NCI-H345 treated with DMSO at 0.1 percent for 48 hours (cell line): Measurements from ENCODE around the gene PPP2R2C.

ENCODE experiments used
- DNase-seq: peaks from one replicate; lab custom pipeline; 2025; ENCODE audit not compliant: unreplicated experiment; lab: John Stamatoyannopoulos, UW

PPP2R2C gene

DNA sequence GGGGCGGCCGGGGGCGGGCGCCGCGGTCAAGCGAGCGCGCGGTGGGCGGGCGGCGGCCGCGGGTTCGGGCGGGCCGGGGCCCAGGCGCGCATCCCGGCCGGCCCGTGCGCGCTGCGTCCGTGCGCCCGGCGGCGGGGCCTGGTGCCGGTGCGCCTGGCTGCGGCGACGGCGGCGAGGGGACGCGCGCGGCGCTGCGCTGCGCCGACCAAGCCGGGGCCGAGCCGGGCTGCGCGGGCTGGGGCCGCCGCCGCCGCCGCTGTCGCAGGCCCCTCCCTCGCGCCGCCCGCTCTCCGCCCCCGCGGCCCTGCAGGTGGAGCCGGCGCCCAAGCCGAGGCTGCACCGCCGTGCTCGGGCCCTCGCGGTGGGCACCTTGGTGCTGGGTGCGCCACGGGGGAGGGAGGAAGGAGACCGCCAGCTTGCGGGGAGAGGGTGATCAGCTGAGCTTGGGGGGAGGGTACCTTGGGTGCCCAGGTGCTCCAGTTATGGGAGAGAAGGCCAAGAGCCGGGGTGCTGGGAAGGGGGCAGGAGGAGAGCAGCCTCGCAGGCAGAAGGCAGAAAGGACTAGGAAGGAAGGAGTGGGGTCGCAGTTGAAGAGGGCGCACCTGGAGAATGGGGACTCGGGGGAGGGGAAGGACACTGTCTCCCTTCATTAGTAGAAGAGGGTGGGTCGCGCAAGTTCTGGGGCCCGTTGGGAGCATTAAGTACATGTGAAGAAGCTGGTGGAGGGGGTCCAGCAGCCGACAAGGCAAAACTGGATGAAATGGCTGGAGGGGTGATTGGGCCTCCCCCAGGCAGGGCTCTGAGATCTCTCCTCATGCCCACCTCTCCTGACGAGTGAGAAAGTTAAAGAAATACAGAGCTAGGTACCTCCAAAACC, at the start of gene PPP2R2C:
TSS of gene PPP2R2C (minus strand) at position 228 of the 877 bp plus-strand sequence. CDS start 385 bp downstream, outside the sequence.
- DNase-seq: no peak

DNA sequence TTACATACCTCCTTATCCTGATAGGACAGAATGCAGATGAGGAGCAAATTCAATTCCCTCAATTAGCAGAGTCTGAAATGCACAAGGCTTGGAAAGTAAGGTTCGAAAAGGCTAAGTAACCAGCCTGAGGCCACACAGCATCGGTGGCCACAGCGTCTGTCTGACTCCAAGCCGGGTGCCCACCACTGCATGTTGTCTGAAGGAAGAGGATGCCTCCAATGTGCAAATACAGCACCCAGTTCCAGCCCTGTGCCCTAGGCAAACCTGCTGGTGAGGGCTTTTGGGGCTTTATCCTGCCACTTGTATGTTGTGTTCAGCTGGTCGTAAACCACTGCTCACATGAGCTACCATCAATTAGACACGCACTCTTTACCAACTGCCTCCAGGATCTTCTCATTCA, 48.6 kb upstream of the PPP2R2C start:
- no peak for DNase-seq

DNA sequence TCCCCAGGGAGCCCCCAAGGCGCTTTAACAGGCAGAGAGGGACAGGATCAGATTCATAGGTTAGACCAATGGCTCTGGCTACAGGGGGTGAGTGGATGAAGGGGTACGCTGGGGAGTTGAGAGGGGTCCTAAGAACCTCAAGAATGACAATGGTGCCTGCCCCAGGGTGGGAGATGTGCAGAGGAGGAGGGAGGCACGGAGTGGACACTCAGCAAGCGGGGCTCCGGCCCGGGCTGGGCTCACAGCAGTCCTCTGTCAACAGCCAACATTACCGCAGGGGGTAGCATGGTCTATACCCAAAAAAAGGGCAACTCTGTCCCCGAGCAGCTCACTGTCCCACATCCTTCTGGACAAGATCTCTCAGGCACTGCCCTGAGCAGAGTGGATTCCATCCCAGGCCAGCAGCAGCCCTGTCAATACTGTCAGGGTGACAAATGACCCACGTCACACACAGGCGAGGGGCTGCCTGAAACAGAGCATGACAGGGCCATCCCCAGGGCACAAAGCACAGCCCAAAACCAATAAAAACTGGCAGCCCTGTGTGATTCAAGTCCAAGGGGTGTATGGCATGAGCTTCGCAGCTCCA, 47.7 kb upstream of the PPP2R2C start:
- DNase-seq: no peak

DNA sequence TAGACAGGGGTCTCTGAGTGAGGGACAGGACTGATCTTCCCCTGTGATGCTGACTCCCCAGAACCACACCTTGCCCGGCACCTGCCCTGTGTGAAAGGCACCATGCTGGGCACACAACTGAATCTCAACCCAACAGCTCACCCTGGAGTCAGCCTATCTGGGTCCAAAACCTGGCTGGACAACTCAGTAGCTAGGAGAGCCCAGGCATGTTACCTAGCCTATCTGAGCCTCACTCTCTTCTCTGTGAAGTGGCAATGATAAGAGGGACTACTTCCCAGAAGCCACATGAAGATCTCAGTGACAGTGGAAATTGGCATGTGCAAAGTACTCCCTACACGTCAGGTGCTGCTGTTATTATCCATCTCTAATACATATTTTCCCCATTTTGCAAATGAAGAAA, 44.8 kb upstream of the PPP2R2C start:
- no peak for DNase-seq

DNA sequence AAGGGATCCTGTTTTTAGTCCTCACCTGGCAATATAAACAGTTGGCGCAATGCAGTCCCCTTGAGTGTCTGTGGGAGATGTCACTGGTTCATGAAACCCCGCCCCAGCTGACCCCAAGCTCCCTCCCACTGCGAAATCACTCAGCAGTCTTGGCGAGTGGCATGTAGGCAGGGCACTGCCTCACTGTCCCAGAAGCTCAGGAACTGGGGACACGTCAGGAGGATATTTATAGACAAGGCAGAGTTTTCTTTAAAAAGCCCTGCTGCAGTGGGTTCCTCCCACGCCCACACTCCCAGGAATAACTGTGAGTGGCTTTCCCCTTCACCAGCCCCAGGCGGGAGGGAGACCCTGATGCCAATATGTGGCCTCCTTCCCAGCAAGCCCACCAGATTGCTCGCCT, 44.3 kb upstream of the PPP2R2C start:
- no peak for DNase-seq

DNA sequence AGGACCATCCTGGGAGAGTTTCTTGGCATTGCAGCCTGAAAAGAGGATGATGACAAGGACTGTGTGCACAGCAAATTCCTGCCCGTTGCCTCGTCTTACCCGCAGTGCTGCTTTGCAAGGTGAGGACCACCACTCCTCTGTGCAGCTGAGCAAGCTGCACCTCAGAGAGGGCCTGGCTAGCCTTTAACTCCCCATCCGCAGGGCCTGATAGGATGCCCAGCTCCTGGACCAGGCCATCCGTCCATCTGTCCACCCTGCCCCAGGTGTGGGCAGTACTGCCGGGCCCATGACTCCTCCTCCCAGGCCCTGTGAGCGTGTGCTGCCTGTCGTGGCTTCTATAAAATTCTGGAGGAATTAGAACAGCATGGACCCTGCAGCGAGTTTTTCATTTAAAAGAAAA, 43.9 kb upstream of the PPP2R2C start:
- no peak for DNase-seq

DNA sequence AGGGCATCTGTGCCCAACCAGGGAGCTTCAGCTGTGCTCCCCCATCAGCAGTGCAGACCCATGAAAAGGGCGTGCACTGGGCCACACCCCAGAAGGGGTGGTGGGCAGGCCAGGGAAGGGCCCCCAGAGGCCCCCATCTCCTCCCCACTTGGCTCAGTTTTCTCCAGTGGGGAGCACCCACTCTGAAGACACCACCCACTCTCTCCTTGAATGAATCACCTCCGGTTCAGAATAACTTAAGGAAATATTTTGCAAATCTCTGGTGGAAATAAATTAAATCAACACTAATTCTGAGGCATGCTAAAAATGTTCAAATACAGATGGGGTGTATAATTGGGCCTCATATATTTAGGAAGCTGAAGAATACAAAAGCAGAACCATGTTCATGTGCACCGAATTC, 41.3 kb upstream of the PPP2R2C start:
- no peak for DNase-seq

DNA sequence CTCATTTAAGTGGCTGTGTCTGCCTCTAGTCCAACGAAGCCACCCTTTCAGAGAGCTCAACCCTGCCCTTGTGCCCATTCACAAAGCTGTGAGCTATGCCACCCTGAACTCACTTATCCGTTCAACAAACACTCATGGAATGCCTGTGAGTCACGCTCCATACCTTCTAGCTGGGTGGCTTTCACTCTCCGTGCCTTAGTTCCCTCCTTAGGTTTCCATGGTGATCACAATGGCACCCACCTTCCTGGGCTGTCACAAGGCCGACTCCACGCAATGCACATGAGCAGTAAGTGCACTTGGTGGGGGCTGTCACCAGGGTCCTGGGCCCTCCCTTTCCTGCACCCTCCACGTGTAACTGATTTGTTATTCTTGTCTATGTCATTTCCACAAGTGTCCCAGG, 37.2 kb upstream of the PPP2R2C start:
- no peak for DNase-seq

DNA sequence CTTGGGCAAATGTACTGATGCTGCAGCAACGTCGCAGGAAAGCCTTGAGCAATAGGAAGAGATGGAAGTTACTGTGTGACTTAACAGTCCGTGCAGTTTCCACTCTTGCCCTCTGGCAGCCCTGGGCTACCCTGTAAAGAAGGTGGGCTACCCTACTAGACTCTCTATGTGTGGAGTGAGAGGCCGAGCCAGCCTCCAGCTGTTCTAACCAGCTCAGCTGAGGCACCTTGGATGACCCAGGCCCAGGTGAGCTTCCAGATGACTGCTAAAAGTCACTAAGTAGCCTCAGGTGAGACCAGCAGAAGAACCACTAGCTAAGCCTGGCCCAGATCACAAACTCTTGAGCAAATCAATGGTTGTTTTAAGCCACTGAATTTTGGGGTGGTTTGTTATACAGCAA, 34.9 kb upstream of the PPP2R2C start:
- DNase-seq: no peak

DNA sequence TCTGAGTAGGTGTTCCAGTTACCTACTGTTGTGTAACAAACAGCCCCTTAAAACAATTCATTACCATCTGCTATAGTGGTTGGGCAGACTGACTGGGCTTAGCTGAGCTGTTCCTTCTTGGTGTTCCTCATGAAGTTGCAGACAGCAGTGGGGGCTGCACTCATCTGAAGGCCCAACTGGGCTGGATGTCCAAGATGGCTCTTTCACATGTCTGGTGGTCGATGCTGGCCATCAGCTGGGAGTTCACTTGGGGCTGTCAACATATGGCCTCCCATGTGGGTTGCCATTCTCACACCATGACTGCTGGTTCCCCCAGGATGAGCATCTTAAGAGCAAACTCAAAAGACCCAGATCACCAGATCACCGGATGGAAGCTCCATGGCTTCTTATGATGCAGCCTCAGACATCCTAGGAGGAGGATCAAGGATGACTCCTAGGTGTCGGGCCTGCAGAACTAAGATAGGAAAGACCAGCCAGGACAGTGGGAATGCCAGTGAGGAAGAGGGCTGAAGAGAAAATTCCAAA, 34.3 kb upstream of the PPP2R2C start:
- DNase-seq: no peak

DNA sequence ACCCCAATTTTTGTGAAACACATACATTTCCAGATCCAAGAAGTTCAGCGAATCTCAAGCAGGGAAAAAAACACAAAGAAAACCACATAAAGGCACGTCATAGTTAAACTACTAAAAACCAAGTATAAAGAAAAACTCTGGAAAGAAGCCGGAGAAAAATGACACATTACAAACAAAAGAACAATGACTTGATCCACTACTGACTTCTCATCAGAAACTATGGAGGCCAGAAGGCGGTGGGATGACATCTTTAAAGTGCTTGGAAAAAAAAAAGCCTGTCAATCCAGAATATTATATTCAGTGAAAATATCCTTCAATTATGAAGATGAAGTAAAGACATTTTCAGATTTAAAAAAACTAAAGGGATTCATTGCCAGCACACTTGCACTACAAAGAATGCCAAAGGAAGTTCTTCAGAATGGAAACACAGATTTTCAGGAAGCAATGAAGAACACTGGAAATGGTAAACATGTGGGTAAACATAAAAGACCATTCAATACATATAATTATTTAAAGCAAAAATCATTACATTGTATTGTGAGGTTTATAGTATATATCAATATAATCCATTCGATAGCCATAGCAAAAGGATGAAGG, 32.6 kb upstream of the PPP2R2C start:
- DNase-seq: no peak

DNA sequence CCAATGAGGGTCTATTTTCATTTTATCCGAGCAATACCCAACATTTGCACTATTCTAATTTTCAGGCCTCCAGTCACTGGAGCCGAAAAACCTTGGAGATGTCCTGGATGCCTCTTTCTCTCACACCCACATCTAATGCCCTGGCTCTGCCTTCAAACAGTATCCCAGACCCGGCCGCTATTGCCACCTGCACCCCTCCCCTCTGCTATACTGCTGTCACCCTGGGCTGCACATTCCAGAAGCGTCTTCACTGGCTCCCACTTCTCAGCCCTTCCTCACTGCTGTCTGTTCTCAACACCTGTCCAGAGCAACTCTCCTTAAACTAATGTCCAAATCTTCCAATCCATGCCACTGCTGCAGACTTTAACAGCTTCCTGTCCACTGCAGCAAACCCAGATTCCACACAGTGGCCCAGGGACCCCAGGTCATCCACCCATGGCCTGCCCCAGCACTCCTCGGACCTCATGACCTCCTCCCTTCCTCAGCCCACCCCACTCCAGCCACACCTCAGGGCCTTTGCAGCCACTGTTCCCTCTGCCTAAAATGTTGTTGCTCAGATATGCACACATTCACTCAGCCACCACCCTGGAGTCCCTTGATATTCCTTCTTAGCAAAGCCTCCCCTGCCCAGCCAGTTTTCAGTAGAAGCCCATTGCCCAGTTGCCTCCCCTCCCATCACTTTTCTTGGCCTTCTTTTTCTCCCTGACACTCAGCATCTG, 30.5 kb upstream of the PPP2R2C start:
- DNase-seq: no peak

DNA sequence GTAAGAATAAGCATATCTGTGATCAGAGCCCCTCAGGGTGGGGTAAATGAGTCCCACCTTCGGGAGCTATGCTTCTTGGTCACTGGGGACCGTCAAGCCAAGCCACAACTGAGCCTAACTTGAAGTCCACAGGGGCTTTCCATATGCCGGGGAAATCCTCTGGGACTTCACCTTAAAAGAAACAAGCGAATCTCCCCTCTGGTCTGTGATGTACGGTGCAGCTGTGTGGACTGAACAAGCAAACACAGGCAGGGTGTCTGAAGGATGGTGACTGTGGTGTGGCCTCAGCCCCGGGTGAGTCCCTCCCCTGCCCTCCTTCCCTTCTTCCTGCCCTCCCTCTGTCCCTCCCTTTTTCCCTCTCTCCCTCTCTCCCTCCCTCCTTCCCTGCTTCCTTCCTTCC, 29.7 kb upstream of the PPP2R2C start:
- DNase-seq: no peak

DNA sequence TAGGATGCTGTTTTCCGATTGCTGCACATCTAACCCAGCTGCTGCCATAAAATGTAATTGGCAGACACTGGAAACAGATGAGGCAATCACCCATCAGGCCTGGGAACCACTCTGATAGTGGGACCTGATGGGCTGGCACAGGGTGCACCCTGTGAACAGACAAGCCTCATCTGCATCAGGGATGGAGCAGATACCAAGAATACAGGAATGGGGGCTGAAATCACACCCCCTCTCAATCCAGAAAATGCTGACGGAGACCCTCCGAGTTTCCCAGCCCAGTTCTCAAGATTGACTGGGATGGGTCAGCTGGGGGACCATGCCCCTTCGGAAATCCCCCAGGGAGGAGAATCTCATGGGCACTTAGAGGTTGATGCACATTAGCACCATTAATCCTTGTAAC, 28.8 kb upstream of the PPP2R2C start:
- no peak for DNase-seq

DNA sequence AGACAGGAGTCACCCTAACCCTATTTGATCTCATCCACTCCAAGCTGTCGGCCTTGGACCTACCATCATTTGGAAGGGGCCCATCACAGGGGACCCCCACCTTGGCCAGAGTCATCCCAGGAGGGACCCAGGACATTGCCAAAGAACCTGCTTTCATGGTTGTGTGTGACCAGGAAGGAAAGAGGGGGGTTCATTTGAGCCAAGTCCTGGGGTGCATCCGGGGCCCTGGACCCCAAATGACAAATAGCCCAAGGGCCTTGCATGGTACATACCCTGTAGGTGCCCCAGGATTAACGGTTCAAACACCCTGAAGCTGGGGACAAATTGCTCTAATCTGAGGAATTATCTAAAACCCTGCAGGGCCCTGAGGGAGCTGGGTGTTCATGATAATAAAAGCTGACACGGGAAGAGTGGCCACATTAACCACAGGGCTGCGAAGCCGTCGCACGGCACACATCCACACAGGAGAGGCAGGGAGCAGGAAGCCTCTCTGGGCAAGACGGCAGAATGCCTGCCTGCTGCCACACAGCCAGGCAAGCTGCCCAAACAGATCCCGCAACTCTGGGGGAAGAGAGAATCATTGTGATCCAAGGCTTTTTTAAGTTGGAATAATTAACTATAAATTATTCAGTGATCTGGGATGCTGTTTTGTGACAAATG, 28.2 kb upstream of the PPP2R2C start:
- no peak for DNase-seq

DNA sequence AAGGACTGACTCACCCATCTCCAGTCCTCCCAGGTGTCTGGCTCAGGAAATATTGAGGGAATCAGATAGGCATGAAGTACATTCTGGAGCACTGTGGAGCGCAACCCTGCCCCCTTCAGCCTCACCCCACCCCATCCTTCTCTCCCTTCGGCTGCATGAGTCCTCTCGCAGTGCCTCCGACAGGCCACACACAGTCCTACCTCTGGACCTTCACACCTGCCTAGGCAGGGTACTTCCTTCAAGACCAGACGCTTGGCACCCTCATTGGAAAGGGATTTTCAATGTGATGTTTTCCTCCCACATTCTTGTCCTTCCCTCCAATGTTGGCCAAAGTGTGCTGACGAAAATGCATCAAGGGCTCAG, 26.8 kb upstream of the PPP2R2C start:
- no peak for DNase-seq

DNA sequence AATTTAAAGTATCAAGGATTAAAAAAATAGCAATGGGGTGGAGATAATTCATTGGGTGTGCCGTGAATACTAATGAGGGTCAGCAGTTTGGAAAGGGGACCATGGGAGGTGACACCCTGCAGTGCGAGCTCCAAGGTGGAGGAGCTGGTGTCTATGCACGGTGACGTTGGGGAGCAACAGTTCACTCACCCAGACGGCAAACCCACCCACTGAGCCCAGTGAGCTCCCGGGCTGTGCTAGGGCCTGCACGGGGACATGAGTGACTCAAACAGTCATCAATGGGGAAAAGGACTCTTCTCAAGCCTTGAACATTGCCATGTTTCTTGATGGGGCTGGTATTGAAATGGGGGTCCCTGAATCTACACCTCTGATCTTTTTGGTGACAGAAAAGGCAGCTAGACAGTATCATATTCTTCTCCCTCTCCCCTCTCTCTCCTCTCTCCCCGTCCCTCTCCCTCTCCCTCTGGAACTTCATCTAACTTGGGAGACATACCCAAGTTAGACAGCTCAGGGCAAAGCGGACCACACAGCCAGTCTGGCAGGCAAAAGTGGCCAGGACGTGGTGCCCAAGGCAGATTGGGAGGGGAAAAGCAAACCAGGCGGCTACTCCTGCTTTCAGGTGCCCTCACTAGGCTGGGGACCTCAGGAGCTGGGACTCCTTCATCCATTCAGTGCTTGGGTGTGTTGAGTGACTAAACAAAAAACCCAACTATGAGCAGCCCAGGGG, 26.3 kb upstream of the PPP2R2C start:
- no peak for DNase-seq

DNA sequence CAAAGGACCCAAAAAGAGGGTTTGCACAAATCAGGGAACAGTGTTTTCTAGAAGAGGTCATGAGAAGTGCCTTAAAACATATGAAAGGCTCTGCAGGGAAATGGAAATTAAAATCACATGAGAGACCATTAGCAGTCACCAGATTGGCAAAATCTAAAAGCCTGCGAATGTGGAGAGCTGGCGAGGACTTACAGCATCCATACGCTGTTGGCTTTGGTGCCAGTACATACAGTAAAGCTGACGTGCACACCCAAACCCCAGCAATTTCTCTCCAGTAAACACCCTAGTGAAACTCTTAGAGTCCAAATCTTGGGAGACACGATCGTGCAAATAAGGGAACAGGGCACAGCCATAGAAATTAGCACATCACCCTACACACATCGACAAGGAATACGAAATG, 25.4 kb upstream of the PPP2R2C start:
- DNase-seq: no peak

DNA sequence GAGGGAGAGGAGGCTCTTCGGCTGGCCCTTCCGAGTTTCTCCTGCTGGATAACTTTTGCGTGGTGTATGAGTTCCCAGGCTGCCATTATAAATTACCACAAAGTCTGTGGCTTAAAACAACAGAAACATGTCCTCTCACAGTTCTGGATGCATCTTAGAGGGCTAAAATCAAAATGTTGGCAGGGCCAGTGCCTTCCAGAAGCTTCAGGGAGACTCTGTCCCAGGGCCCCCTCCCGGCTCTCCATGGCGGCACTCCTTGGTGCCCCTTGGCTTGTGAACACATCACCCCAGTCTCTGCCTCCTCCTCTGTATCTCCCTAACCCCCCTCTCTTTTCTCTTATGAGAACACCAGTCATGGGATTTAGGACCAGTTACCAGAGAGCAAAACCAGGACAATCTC, 23.3 kb upstream of the PPP2R2C start:
- no peak for DNase-seq

DNA sequence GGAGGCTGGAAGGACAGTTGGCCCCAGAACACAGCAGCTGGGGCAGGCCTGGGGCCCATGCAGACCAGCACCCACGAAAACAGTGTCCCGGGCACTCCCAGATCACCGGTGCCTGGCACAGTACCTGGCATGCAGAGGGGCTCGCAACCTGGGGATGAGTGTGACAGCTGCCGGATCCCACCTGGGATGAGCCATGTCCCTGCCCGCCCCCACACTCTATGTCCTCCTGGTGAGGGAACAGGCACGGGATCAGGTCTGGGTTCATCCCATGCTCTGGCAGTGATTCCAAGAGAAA, 22.8 kb upstream of the PPP2R2C start:
- no peak for DNase-seq
